Right lobe of liver (tissue), 4 donors: ENCODE results near the gene CDH6.

Experiments used
- POLR2A ChIP-seq: fragments of 450-650 bp; IDR thresholded peaks from one replicate; pipeline ENCODE4 v1.6.1; 2017; ENCODE audit warnings: antibody characterized with exemption, mild to moderate bottlenecking
- TF ChIP-seq, protein P1 (sequence below), 4 donors: fragments of 200-600 bp in 3 of 4; fragments of 450-650 bp in 1 of 4; IDR thresholded peaks; one replicate each; pipeline versions ENCODE4 v1.5.1 to v1.8.0; 2016 to 2022; ENCODE audit warnings: antibody characterized with exemption in 4 of 4, mild to moderate bottlenecking in 2 of 4
- donor health status: DM: no; HTN: no; CAD: no.
- donor health status: DM: no; HTN: no; CAD: no.
- donor health status: DM: no; HTN: yes; CAD: no.

DNA sequence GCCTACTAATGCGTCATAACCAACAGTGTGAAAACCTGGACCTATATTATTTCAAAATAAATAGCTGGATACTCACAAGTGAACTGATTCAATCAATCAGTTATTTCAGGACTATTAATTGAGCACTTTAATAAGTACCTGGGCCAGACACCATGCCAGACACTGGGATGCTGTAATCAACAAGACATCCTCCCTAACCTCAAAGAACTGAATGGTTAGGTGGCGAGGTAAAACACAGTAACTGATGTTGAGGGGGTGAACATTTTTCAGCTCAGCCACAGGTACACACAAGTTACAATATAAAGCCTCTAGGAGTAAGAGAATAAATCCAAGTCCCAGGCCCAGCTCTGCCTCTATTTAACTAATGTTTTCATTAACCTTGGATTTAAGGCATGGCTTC lies 24.0 kb downstream of the CDH6 start:
- TF ChIP-seq, protein P1, sequence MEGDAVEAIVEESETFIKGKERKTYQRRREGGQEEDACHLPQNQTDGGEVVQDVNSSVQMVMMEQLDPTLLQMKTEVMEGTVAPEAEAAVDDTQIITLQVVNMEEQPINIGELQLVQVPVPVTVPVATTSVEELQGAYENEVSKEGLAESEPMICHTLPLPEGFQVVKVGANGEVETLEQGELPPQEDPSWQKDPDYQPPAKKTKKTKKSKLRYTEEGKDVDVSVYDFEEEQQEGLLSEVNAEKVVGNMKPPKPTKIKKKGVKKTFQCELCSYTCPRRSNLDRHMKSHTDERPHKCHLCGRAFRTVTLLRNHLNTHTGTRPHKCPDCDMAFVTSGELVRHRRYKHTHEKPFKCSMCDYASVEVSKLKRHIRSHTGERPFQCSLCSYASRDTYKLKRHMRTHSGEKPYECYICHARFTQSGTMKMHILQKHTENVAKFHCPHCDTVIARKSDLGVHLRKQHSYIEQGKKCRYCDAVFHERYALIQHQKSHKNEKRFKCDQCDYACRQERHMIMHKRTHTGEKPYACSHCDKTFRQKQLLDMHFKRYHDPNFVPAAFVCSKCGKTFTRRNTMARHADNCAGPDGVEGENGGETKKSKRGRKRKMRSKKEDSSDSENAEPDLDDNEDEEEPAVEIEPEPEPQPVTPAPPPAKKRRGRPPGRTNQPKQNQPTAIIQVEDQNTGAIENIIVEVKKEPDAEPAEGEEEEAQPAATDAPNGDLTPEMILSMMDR (IDR thresholded peaks at IDR 0.05): no peak
- TF ChIP-seq POLR2A: no peak
